ENCODE results near the gene WNT7B.

GRCh38 chr22:46002757-46003270 lies 25.9 kb upstream of the WNT7B start:
- TF ChIP-seq TAF1 (IDR thresholded peaks at IDR 0.05; ENCODE audit: low read depth, low read length) (no peak), CHD2 (IDR thresholded peaks at IDR 0.05; ENCODE audit: low read length) (no peak), USF2 (IDR thresholded peaks at IDR 0.05; ENCODE audit: low read length) (no peak), CTCF (IDR thresholded peaks at IDR 0.05; ENCODE audit: control extremely low read depth in 1 of 3, insufficient read depth in 1 of 3, low read depth in 1 of 3, low read length in 3 of 3) (no peak), POU5F1 (IDR thresholded peaks at IDR 0.05; ENCODE audit: low read depth, low read length) (no peak), EZH2 (IDR thresholded peaks at IDR 0.05; ENCODE audit: low read depth, low read length, severe bottlenecking) (no peak), RFX5 (IDR thresholded peaks at IDR 0.05; ENCODE audit: borderline replicate concordance, low read depth, low read length) (no peak), HDAC6 (IDR thresholded peaks at IDR 0.05; ENCODE audit: low read depth, low read length) (no peak), SP1 (IDR thresholded peaks at IDR 0.05; ENCODE audit: low read depth, low read length) (no peak), POLR2A (IDR thresholded peaks at IDR 0.05; ENCODE audit: control extremely low read depth in 1 of 2, low read depth in 2 of 2, low read length in 2 of 2) (no peak), CREB1 (IDR thresholded peaks at IDR 0.05) (no peak)
